ENCODE data around the gene LRRC8E. TPM values are rescaled to one million over a fixed set of nuclear protein-coding genes. Genes with fewer than 3 reads are reported as not detected.

The LRRC8E gene
- total RNA-seq, 4 donors from 2014 or later, result 0.15 to 2.1 TPM; not detected in 2

DNA sequence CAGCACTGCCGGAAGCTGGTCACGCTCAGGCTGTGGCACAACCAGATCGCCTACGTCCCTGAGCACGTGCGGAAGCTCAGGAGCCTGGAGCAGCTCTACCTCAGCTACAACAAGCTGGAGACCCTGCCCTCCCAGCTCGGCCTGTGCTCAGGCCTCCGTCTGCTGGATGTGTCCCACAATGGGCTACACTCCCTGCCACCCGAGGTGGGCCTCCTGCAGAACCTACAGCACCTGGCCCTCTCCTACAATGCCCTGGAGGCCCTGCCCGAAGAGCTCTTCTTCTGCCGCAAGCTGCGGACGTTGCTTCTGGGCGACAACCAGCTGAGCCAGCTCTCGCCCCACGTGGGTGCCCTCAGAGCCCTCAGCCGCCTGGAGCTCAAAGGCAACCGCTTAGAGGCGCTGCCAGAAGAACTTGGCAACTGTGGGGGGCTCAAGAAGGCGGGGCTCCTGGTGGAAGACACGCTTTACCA lies 12.1 kb downstream of the LRRC8E start:
- TF ChIP-seq POLR2A (IDR thresholded peaks at IDR 0.05), result no peak
- TF ChIP-seq, protein P1, sequence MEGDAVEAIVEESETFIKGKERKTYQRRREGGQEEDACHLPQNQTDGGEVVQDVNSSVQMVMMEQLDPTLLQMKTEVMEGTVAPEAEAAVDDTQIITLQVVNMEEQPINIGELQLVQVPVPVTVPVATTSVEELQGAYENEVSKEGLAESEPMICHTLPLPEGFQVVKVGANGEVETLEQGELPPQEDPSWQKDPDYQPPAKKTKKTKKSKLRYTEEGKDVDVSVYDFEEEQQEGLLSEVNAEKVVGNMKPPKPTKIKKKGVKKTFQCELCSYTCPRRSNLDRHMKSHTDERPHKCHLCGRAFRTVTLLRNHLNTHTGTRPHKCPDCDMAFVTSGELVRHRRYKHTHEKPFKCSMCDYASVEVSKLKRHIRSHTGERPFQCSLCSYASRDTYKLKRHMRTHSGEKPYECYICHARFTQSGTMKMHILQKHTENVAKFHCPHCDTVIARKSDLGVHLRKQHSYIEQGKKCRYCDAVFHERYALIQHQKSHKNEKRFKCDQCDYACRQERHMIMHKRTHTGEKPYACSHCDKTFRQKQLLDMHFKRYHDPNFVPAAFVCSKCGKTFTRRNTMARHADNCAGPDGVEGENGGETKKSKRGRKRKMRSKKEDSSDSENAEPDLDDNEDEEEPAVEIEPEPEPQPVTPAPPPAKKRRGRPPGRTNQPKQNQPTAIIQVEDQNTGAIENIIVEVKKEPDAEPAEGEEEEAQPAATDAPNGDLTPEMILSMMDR (IDR thresholded peaks at IDR 0.05), result no peak
- intact Hi-C loops (cut with DNase I; ENCODE audit: low total_unique reads), result no loop called here
- H3K9me3 ChIP-seq, result no peaks in the 10 kb centered on the region
- no peak overlapping the region for H3K4me3 ChIP-seq
- H3K27ac ChIP-seq, result no peak overlapping the region
- DNase-seq, result no peak
- H3K36me3 ChIP-seq, result no peaks in the 10 kb centered on the region
- H3K4me1 ChIP-seq, result peaks cover 9 to 13% of the 10 kb centered on the region in 2 donors
- no peaks in the 10 kb centered on the region for H3K27me3 ChIP-seq

DNA sequence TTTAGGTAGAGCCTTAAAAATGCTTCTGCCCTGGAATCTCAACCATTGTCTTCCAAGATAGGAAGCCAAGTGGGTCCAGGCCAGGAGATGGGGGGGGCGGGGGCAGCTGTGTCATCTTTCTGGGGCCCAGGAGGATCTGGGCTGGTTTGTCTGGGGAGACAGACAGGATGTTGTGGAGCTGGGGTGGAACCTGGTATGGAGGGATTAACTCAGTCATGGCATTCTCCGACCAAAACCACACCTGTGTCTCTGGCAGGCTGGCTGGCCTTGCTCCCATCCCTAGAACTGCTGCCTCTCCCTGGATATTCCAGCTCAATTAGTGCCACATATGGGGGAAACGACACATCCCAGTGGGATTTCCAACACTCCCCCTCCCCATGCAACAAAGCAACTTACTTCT lies 12.6 kb downstream of the LRRC8E start:
- H3K4me3 ChIP-seq, result no peak overlapping the region
- H3K9me3 ChIP-seq, result no peaks in the 10 kb centered on the region
- H3K4me1 ChIP-seq, result peaks cover 10 to 14% of the 10 kb centered on the region in 2 donors
- no peak overlapping the region for H3K27ac ChIP-seq
- TF ChIP-seq, protein P1 (IDR thresholded peaks at IDR 0.05), result no peak
- TF ChIP-seq POLR2A (IDR thresholded peaks at IDR 0.05), result no peak
- no peaks in the 10 kb centered on the region for H3K27me3 ChIP-seq
- no peaks in the 10 kb centered on the region for H3K36me3 ChIP-seq
- intact Hi-C loops (cut with DNase I; ENCODE audit: low total_unique reads), result no loop called here
- DNase-seq, result no peak

DNA sequence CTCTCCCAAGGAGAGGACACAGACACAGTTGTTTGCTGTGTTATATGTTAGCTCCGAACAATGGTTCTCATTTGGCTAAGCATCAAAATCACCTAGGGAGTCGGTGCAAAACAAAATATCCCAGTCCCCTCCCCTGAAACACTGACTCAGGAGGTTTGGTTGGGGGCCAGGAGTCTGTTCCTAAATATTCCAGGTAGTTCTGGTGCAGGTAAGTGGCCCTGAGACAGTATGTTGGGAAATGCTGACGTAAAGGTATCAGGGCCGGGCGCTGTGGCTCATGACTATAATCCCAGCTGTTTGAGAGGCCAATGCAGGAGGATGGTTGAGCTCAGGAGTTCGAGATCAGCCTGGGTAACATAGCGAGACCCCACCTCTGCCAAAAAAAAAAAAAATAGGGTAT lies 13.0 kb downstream of the LRRC8E start:
- intact Hi-C loops (cut with DNase I; ENCODE audit: low total_unique reads), result no loop called here
- H3K4me1 ChIP-seq, result peaks cover 10 to 14% of the 10 kb centered on the region in 2 donors
- H3K9me3 ChIP-seq, result no peaks in the 10 kb centered on the region
- no peak overlapping the region for H3K4me3 ChIP-seq
- no peaks in the 10 kb centered on the region for H3K27me3 ChIP-seq
- DNase-seq, result no peak
- TF ChIP-seq, protein P1 (IDR thresholded peaks at IDR 0.05), result no peak
- TF ChIP-seq POLR2A (IDR thresholded peaks at IDR 0.05), result no peak
- H3K27ac ChIP-seq, result no peak overlapping the region
- H3K36me3 ChIP-seq, result no peaks in the 10 kb centered on the region

DNA sequence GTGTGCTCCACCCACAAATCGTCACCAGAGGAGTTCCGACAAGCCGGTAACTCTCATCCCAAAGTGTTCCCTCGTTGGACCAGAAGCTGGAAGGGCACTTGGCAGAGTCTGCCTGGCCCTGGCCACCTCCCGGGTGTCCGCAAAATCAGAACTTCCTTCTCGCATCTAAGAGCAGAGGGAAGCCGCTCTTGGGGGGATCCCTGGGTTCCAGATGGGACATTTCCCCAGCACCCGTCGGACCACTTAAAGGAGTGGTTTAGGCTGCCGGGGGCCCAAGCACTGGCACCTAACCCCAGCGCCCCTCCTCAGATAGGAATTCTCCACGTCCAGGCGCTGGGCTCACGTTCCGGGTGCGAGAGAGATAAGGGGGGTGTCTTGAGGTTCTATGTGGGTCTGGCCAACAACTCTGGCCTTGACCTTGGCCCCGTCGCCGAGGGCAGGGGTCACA lies 14.5 kb downstream of the LRRC8E start:
- Histone ChIP-seq H3K27me3 (no peaks in the 10 kb centered on the region), H3K4me1 (peaks cover 10 to 14% of the 10 kb centered on the region in 2 donors), H3K27ac (peak overlapping the region; percentile 81 to 85), H3K9me3 (no peaks in the 10 kb centered on the region), H3K36me3 (no peaks in the 10 kb centered on the region), H3K4me3 (peak overlapping the region; percentile 47)
- intact Hi-C loops (cut with DNase I; ENCODE audit: low total_unique reads), result no loop called here
- no peak for TF ChIP-seq POLR2A (IDR thresholded peaks at IDR 0.05)
- TF ChIP-seq, protein P1 (IDR thresholded peaks at IDR 0.05), result no peak
- DNase-seq, result peak in 1 of 2 donors; percentile 39

DNA sequence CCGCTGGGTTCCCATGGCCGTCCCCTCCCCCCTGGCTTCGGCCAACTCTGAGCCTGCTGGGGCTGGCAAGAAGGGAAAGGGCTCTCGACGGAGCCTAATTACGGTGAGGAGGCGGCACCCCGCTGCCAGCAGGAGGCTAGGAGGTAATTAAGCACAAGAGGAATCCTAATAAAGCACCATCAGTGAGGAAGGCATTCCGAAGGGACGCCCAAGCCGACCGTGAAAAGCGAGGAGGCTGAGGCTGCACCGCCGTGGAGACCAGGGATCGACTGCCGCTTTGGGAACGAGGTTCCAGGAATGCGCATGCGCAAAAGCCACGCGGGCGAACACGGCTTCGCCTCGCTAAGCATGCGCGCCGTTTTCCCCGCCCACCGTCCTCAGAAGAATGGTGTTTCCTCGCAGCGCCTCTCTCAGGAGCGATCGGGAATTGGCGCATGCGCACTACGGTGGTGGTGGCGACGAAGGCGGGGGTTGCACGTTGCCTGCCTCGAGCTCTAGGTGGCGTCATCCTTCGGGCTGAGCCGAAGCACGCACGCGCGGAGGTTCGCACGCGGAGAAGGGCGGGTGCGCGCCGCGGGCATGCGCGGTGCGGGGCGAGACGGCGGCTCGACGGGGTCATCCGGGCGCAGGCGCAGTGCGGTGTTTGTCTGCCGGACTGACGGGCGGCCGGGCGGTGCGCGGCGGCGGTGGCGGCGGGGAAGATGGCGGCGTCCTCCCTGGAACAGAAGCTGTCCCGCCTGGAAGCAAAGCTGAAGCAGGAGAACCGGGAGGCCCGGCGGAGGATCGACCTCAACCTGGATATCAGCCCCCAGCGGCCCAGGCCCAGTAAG lies 15.1 kb downstream of the LRRC8E start, which contains the start of gene MAP2K7:
TSS of gene MAP2K7 (plus strand) at position 634 of the 830 bp plus-strand sequence. CDS start at position 702, 68 bp downstream.
- H3K36me3 ChIP-seq, result no peaks in the 10 kb centered on the region
- intact Hi-C loops (cut with DNase I; ENCODE audit: low total_unique reads), result no loop called here

More for the DNA sequence above, 15.1 kb downstream of the LRRC8E start, which contains the start of gene MAP2K7:
- no peaks in the 10 kb centered on the region for H3K27me3 ChIP-seq
- peak within 1 kb of the TSS; percentile 57 to 79 for H3K4me3 ChIP-seq
- H3K4me1 ChIP-seq, result peaks cover 10 to 14% of the 10 kb centered on the region in 2 donors
- no peaks in the 10 kb centered on the region for H3K9me3 ChIP-seq
- H3K27ac ChIP-seq, result peak within 1 kb of the TSS; percentile 83 to 90
- TF ChIP-seq, protein P1 (IDR thresholded peaks at IDR 0.05), result peak; percentile 60 to 91 (median 66)
- peak; percentile 67 to 89 for TF ChIP-seq POLR2A (IDR thresholded peaks at IDR 0.05)
- peak; percentile 100 for DNase-seq

Measured in uterus (tissue), 4 donors.